GM18907 (cell line): ENCODE data around the gene OXSR1.
"Not testable (repeated sequence)": the region's sequence is repeated elsewhere in the genome, so short reads cannot be mapped to it uniquely, and the experiment has no call there.

ENCODE experiments used
- ATAC-seq: cut with Tn5 transposase; IDR thresholded peaks from one replicate; pipeline ENCODE4 v1.9.1; 2021; ENCODE audit warnings: mild to moderate bottlenecking, moderate library complexity; ENCODE audit not compliant: unreplicated experiment

Gene OXSR1

GRCh38 chr3:38127611-38128302 lies 37.6 kb upstream of the OXSR1 start:
- ATAC-seq: no peak

- ATAC-seq: no peak
Measured at GRCh38 chr3:38128303-38128655, 37.1 kb upstream of the OXSR1 start.

- no peak for ATAC-seq
Measured at GRCh38 chr3:38129058-38129457, 36.3 kb upstream of the OXSR1 start.

GRCh38 chr3:38130631-38131065 lies 34.7 kb upstream of the OXSR1 start:
- no peak for ATAC-seq

- no peak for ATAC-seq
Measured at GRCh38 chr3:38131621-38132369, 33.5 kb upstream of the OXSR1 start.

GRCh38 chr3:38133209-38133556 lies 32.2 kb upstream of the OXSR1 start:
- ATAC-seq: no peak

- no peak for ATAC-seq
Measured at GRCh38 chr3:38133557-38134405, 31.6 kb upstream of the OXSR1 start.

- ATAC-seq: not testable (repeated sequence)
Measured at GRCh38 chr3:38134517-38135143, 30.7 kb upstream of the OXSR1 start.

- ATAC-seq: not testable (repeated sequence)
Measured at GRCh38 chr3:38135621-38136277, 29.6 kb upstream of the OXSR1 start.

GRCh38 chr3:38136393-38136776 lies 29.0 kb upstream of the OXSR1 start:
- ATAC-seq: peak; percentile 13

- peak; percentile 91 for ATAC-seq
Measured at GRCh38 chr3:38136777-38137614, 28.3 kb upstream of the OXSR1 start, which contains the start of gene ACAA1. TSS of gene ACAA1 (minus strand) at chr3:38137127. CDS start at chr3:38137035, 92 bp downstream.

- ATAC-seq: no peak
Measured at GRCh38 chr3:38137615-38138348, 27.6 kb upstream of the OXSR1 start.

GRCh38 chr3:38138349-38139190 lies 26.8 kb upstream of the OXSR1 start, which contains the start of gene MYD88:
TSS of gene MYD88 (plus strand) at chr3:38138661. CDS start at chr3:38138701, 40 bp downstream.
- peak; percentile 46 for ATAC-seq

GRCh38 chr3:38139191-38139590 lies 26.1 kb upstream of the OXSR1 start:
- ATAC-seq: no peak

- ATAC-seq: no peak
Measured at GRCh38 chr3:38139652-38140051, 25.7 kb upstream of the OXSR1 start.

- no peak for ATAC-seq
Measured at GRCh38 chr3:38140326-38141172, 24.8 kb upstream of the OXSR1 start.
